H1 (cell line): ENCODE measurements around the gene NOX5. TPM values are rescaled to one million over a fixed set of nuclear protein-coding genes. Genes with fewer than 3 reads are reported as not detected.

Experiments
- ASH2L ChIP-seq: fragments of 200-600, 300-600 bp; sonication (generic); IDR thresholded peaks from one replicate; pipeline ENCODE4 v1.7.1; 2017; ENCODE audit warnings: low read length
- EGR1 ChIP-seq: IDR thresholded peaks from 2 replicates; pipeline ENCODE4 v1.6.1; 2011; ENCODE audit warnings: low read depth, low read length, borderline replicate concordance
- KDM5A ChIP-seq: fragments of 200-600 bp; IDR thresholded peaks from 2 replicates; pipeline ENCODE4 v1.7.1; 2012; ENCODE audit warnings: mild to moderate bottlenecking, low read length, inconsistent platforms, mixed read lengths
- SUZ12 ChIP-seq: fragments of 200-600 bp; sonication (generic); IDR thresholded peaks from 2 replicates; pipeline ENCODE4 v1.6.1; 2012; ENCODE audit warnings: mild to moderate bottlenecking, inconsistent platforms, low read length, moderate library complexity, mixed read lengths
- TBP ChIP-seq: IDR thresholded peaks from 2 replicates; pipeline ENCODE4 v1.6.1; 2011; ENCODE audit warnings: low read depth, low read length, improper control_type of control experiment
- polyA plus RNA-seq, 7 experiments: library from polyadenylated mRNA; depleted of rRNA in 3 of 7; stranded (reverse) in 5 of 7; unstranded in 2 of 7; fragments of >200 nt in 5 of 7; fragments of 200-250 nt in 2 of 7; gene quantifications; 1 replicate in 5 of 7; 2 replicates in 1 of 7; 4 replicates in 1 of 7; pipeline versions ENCODE4 v1.2.1 to v1.2.3, GENCODE V29; 2011 to 2013; ENCODE audit warnings: missing spikeins in 2 of 7, mixed read lengths in 2 of 7
- total RNA-seq: library from RNA; stranded (reverse); fragmentation: NEBNext Ultra II Directional; extraction: Animal tissue kit (Norgen Biotek cat#: 25700); gene quantifications from 2 replicates; pipeline ENCODE4 v1.2.1, GENCODE V29; 2021

NOX5 gene
- total and polyA plus RNA-seq, 2 of the 8 experiments (the other 6 are each of a cell fraction or from before 2014, with no cell fraction given) = under 0.01 TPM; not detected in 1

GRCh38 chr15:68969298-68969697 is 45.2 kb upstream of the NOX5 start (continued):
- TF ChIP-seq KDM5A = no peak
- TF ChIP-seq TBP = no peak
- no peak for TF ChIP-seq SUZ12
- TF ChIP-seq EGR1 = no peak
- TF ChIP-seq ASH2L = no peak
